HCT116 (cell line): ENCODE results near the gene BLOC1S5. TPM values are rescaled to one million over a fixed set of nuclear protein-coding genes. Genes with fewer than 3 reads are reported as not detected.

Source experiments
- ATAC-seq: fragments of 200-7000 bp; cut with Tn5 transposase; 2 replicates; pipeline ENCODE4 v1.9.1; 2020; ENCODE audit warnings: mild to moderate bottlenecking, moderate library complexity
- BruUV-seq: library from RNA; stranded (reverse); fragments of 400-500 nt; replicated peaks from 2 replicates; lab custom pipeline; 2021; lab: Mats Ljungman, UMichigan
- CTCF ChIA-PET: fragments of 300-600 bp; sonication (Branson Sonifier 250); formaldehyde crosslinking; loops from one replicate; lab custom pipeline; 2021; ENCODE audit warnings: antibody characterized with exemption; lab: Charles Lee
- POLR2A ChIA-PET: fragments of 300-600, 350-600 bp; sonication (Branson Sonifier 250); formaldehyde crosslinking; loops from one replicate; lab custom pipeline; 2021; ENCODE audit warnings: antibody characterized with exemption; lab: Charles Lee
- RAD21 ChIA-PET, 2 experiments: fragments of 300-600 bp; sonication (Branson Sonifier 250); formaldehyde crosslinking; loops; one replicate each; lab custom pipeline; 2023; ENCODE audit warnings: low total read pairs in 2 of 2; ENCODE audit not compliant: uncharacterized antibody in 2 of 2, unreplicated experiment in 2 of 2, low non-redundant PET in 1 of 2; lab: Charles Lee
- DNase-seq: peaks from one replicate; pipeline ENCODE4 v3.0.0-alpha.2; 2010; ENCODE audit warnings: low read depth, low spot score
- H2AFZ ChIP-seq: fragments of 200-600 bp; shearing (Covaris generic), sonication (generic); 2 replicates; pipeline ENCODE4 v1.6.1; 2017; ENCODE audit warnings: low read depth, mixed run types, mixed read lengths, antibody characterized with exemption, low read length; ENCODE audit not compliant: poor library complexity, severe bottlenecking
- H3K27ac ChIP-seq: 2 replicates; pipeline ENCODE4 v1.5.1; 2012; ENCODE audit warnings: low read depth, low read length
- H3K27me3 ChIP-seq: fragments of 200-600 bp; sonication (generic); 2 replicates; pipeline ENCODE4 v1.6.1; 2016; ENCODE audit warnings: mixed run types, low read length, mixed read lengths; ENCODE audit not compliant: insufficient read depth
- H3K36me3 ChIP-seq, 2 experiments: fragments of 200-500 bp in 1 of 2; fragments of 200-600 bp in 1 of 2; sonication (Bioruptor generic) in 1 of 2; sonication (generic) in 1 of 2; 2 replicates each; pipeline versions ENCODE4 v1.5.1 to v1.6.1; 2014 to 2016; ENCODE audit warnings: low read length in 2 of 2, inconsistent platforms in 1 of 2, mixed read lengths in 1 of 2, mixed run types in 1 of 2; ENCODE audit not compliant: insufficient read depth in 2 of 2, control insufficient read depth in 1 of 2
- H3K4me1 ChIP-seq, 2 experiments: fragments of 200-600 bp in 1 of 2; sonication (generic) in 1 of 2; 2 replicates each; pipeline versions ENCODE4 v1.5.1 to v1.6.1; 2012 to 2017; ENCODE audit warnings: low read length in 2 of 2, inconsistent platforms in 1 of 2, mild to moderate bottlenecking in 1 of 2, mixed read lengths in 1 of 2, mixed run types in 1 of 2, moderate library complexity in 1 of 2; ENCODE audit not compliant: insufficient read depth in 2 of 2, control insufficient read depth in 1 of 2
- H3K4me2 ChIP-seq: fragments of 200-600 bp; sonication (generic); 2 replicates; pipeline ENCODE4 v1.6.1; 2017; ENCODE audit warnings: mixed run types, low read length, mixed read lengths
- H3K4me3 ChIP-seq, 2 experiments: fragments of 200-600 bp in 1 of 2; sonication (generic) in 1 of 2; replicated peaks in 1 of 2; 2 replicates each; pipeline ENCODE4 v1.5.1; 2011 to 2016; ENCODE audit warnings: low read length in 2 of 2, control low read depth in 1 of 2, low read depth in 1 of 2, mild to moderate bottlenecking in 1 of 2, mixed read lengths in 1 of 2, mixed run types in 1 of 2
- H3K79me2 ChIP-seq: fragments of 200-600 bp; sonication (generic); 2 replicates; pipeline ENCODE4 v1.6.1; 2017; ENCODE audit warnings: mild to moderate bottlenecking, mixed run types, low read length, moderate library complexity, mixed read lengths; ENCODE audit not compliant: insufficient read depth
- H3K9ac ChIP-seq: fragments of 200-600 bp; sonication (generic); 2 replicates; pipeline ENCODE4 v1.6.1; 2016; ENCODE audit warnings: low read length, mixed read lengths
- H3K9me2 ChIP-seq: fragments of 200-600 bp; sonication (generic), shearing (Covaris generic); 2 replicates; pipeline ENCODE4 v1.6.1; 2017; ENCODE audit warnings: mixed run types, mild to moderate bottlenecking, moderate library complexity; ENCODE audit not compliant: insufficient read depth
- H3K9me3 ChIP-seq, 2 experiments: fragments of 200-500 bp in 1 of 2; fragments of 200-600 bp in 1 of 2; sonication (Bioruptor generic) in 1 of 2; sonication (generic) in 1 of 2; 2 replicates each; pipeline ENCODE4 v1.6.1; 2014 to 2017; ENCODE audit warnings: low read length in 2 of 2, mixed read lengths in 2 of 2, inconsistent platforms in 1 of 2, low read depth in 1 of 2, mild to moderate bottlenecking in 1 of 2, mixed run types in 1 of 2, moderate library complexity in 1 of 2; ENCODE audit not compliant: control insufficient read depth in 1 of 2, insufficient read depth in 1 of 2
- H4K20me1 ChIP-seq: fragments of 200-600 bp; sonication (generic), shearing (Covaris generic); 2 replicates; pipeline ENCODE4 v1.6.1; 2017; ENCODE audit warnings: mixed run types, mild to moderate bottlenecking, moderate library complexity; ENCODE audit not compliant: insufficient read depth
- CBX3 ChIP-seq: IDR thresholded peaks from 2 replicates; pipeline ENCODE4 v1.6.1; 2012; ENCODE audit warnings: low read depth
- CEBPB ChIP-seq: IDR thresholded peaks from 2 replicates; pipeline ENCODE4 v1.6.1; 2012; ENCODE audit warnings: low read depth
- ELF1 ChIP-seq: IDR thresholded peaks from 2 replicates; pipeline ENCODE4 v1.6.1; 2012; ENCODE audit warnings: low read depth, borderline replicate concordance
- EZH2 ChIP-seq: fragments of 200-600 bp; sonication (generic); IDR thresholded peaks from 2 replicates; pipeline ENCODE4 v1.6.1; 2017; ENCODE audit warnings: antibody characterized with exemption, mixed run types
- FOSL1 ChIP-seq: IDR thresholded peaks from 2 replicates; pipeline ENCODE4 v1.6.1; 2012; ENCODE audit warnings: low read depth
- POLR2A ChIP-seq: IDR thresholded peaks from 2 replicates; pipeline ENCODE4 v1.7.0; 2011; ENCODE audit warnings: borderline replicate concordance; ENCODE audit not compliant: insufficient read depth, insufficient read length; ENCODE audit errors: extremely low read depth
- POLR2AphosphoS5 ChIP-seq: IDR thresholded peaks from 2 replicates; pipeline ENCODE4 v1.6.1; 2011; ENCODE audit warnings: mild to moderate bottlenecking, low read depth, low read length, moderate library complexity
- TCF7L2 ChIP-seq: IDR thresholded peaks from 2 replicates; pipeline ENCODE4 v1.7.0; 2011; ENCODE audit warnings: borderline replicate concordance, inconsistent platforms; ENCODE audit not compliant: insufficient read depth, insufficient read length; ENCODE audit errors: extremely low read depth
- ZNF274 ChIP-seq: fragments of 200-500 bp; sonication (Bioruptor generic); IDR thresholded peaks from 2 replicates; pipeline ENCODE4 v1.6.1; 2014; ENCODE audit warnings: mild to moderate bottlenecking, low read depth, low read length, inconsistent platforms
- intact Hi-C: fragments of 100-400 bp; cut with micrococcal nuclease; formaldehyde crosslinking; loops from 2 replicates; pipeline ENCODE4 v1.10.0; 2022
- total RNA-seq: library from RNA; stranded (reverse); gene quantifications from one replicate; pipeline ENCODE4 v1.2.1, GENCODE V29; 2021; ENCODE audit not compliant: unreplicated experiment
- TF ChIP-seq, protein P1 (sequence below): IDR thresholded peaks from 2 replicates; pipeline ENCODE4 v1.6.1; 2012
- TF ChIP-seq, protein P2 (sequence below), 3 experiments: fragments of 200-600 bp in 1 of 3; sonication (generic) in 1 of 3; IDR thresholded peaks in 2 of 3; conservative IDR thresholded peaks in 1 of 3; 2 replicates each; pipeline ENCODE4 v1.5.1; 2012 to 2017; ENCODE audit warnings: low read depth in 2 of 3, low read length in 2 of 3, antibody characterized with exemption in 1 of 3, borderline replicate concordance in 1 of 3, control low read depth in 1 of 3, mild to moderate bottlenecking in 1 of 3, mixed read lengths in 1 of 3, mixed run types in 1 of 3, moderate library complexity in 1 of 3; ENCODE audit not compliant: insufficient read depth in 1 of 3

Gene BLOC1S5
- total RNA-seq, 1 experiment from 2014 or later = 12.0 TPM

DNA sequence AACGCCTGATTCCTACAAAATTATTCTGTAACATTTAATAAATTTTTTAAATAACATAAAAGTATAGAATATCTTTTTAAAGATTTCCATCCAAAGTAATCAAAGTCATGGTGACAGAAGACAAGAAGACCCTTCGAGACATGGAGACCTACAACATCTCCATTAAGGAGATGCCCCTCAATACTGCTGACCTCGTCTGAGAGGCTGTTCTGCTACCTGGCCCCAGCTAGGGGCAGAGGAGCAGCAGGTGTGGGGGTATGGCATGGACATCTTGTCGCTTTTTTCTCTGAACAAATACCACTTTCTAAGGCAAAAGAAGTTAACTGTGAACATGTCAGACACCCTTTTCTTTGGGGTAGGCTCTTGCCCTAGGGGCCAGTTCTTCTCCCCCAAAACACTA is 44.1 kb downstream of the BLOC1S5 start:
- Histone ChIP-seq H3K79me2 (no peaks in the 10 kb centered on the region), H3K4me2 (no peak overlapping the region), H2AFZ (no peak overlapping the region), H3K9me2 (no peaks in the 10 kb centered on the region), H3K4me3 (no peak overlapping the region), H3K27ac (no peak overlapping the region), H3K36me3 (no peaks in the 10 kb centered on the region), H3K9me3 (no peaks in the 10 kb centered on the region), H3K9ac (no peak overlapping the region), H4K20me1 (no peaks in the 10 kb centered on the region; the same call in 1 of the 2 replicates), H3K4me1 (no peaks in the 10 kb centered on the region), H3K27me3 (no peaks in the 10 kb centered on the region)
- ChIA-PET CTCF (no interaction called here), POLR2A (no interaction called here), RAD21 (no interaction called here)
- ATAC-seq (no peak), DNase-seq (no peak)
- TF ChIP-seq FOSL1 (no peak), POLR2A (no peak), ZNF274 (no peak), TCF7L2 (no peak), POLR2AphosphoS5 (no peak), EZH2 (no peak), CBX3 (no peak), CEBPB (no peak), ELF1 (no peak)
- TF ChIP-seq, protein P1, sequence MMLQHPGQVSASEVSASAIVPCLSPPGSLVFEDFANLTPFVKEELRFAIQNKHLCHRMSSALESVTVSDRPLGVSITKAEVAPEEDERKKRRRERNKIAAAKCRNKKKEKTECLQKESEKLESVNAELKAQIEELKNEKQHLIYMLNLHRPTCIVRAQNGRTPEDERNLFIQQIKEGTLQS = no peak
- TF ChIP-seq, protein P2, sequence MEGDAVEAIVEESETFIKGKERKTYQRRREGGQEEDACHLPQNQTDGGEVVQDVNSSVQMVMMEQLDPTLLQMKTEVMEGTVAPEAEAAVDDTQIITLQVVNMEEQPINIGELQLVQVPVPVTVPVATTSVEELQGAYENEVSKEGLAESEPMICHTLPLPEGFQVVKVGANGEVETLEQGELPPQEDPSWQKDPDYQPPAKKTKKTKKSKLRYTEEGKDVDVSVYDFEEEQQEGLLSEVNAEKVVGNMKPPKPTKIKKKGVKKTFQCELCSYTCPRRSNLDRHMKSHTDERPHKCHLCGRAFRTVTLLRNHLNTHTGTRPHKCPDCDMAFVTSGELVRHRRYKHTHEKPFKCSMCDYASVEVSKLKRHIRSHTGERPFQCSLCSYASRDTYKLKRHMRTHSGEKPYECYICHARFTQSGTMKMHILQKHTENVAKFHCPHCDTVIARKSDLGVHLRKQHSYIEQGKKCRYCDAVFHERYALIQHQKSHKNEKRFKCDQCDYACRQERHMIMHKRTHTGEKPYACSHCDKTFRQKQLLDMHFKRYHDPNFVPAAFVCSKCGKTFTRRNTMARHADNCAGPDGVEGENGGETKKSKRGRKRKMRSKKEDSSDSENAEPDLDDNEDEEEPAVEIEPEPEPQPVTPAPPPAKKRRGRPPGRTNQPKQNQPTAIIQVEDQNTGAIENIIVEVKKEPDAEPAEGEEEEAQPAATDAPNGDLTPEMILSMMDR (IDR thresholded peaks at IDR 0.05 in 2 of 3, conservative IDR thresholded peaks at IDR 0.05 in 1 of 3; ENCODE audit: borderline replicate concordance in 1 of 3, insufficient read depth in 1 of 3, low read depth in 2 of 3, low read length in 2 of 3) = no peak
- BruUV-seq = no TSS peak
- intact Hi-C loops = no loop called here
